Activated B cell treated with CpG ODN at 0.5 μM for 24 hours (primary cell): Measurements from ENCODE around the gene SF3B6. TPM values are rescaled to one million over a fixed set of nuclear protein-coding genes. Genes with fewer than 3 reads are reported as not detected.

Experiments used
- ATAC-seq: fragments of 200-7000 bp; cut with Tn5 transposase; one replicate; pipeline ENCODE4 v1.10.0; 2021; ENCODE audit warnings: low read depth, mild to moderate bottlenecking, moderate library complexity
- CTCF ChIA-PET: fragments of 350-600 bp; sonication (Branson Sonifier 250); formaldehyde crosslinking; loops from one replicate; lab custom pipeline; 2021; ENCODE audit warnings: antibody characterized with exemption; lab: Charles Lee
- POLR2A ChIA-PET: fragments of 350-600 bp; sonication (Branson Sonifier 250); formaldehyde crosslinking; loops from one replicate; lab custom pipeline; 2021; ENCODE audit warnings: antibody characterized with exemption; lab: Charles Lee
- DNase-seq: peaks from one replicate; pipeline ENCODE4 v3.0.0; 2022
- H3K27ac Mint-ChIP-seq: one replicate; pipeline ENCODE4 v1.8.0; 2020; ENCODE audit warnings: mixed read lengths
- H3K27me3 Mint-ChIP-seq: one replicate; pipeline ENCODE4 v1.8.0; 2021; ENCODE audit warnings: mixed read lengths
- H3K36me3 Mint-ChIP-seq: one replicate; pipeline ENCODE4 v1.8.0; 2021; ENCODE audit warnings: low read depth, mixed read lengths
- H3K4me1 Mint-ChIP-seq: one replicate; pipeline ENCODE4 v1.8.0; 2021; ENCODE audit warnings: mixed read lengths
- H3K4me3 Mint-ChIP-seq: one replicate; pipeline ENCODE4 v1.8.0; 2020; ENCODE audit warnings: mild to moderate bottlenecking, mixed read lengths
- H3K9me3 Mint-ChIP-seq: one replicate; pipeline ENCODE4 v1.8.0; 2020; ENCODE audit warnings: mixed read lengths
- intact Hi-C: fragments of 100-400 bp; cut with micrococcal nuclease; formaldehyde crosslinking; loops from one replicate; pipeline ENCODE4 v1.15.1; 2024
- total RNA-seq: library from RNA; stranded (reverse); gene quantifications from 2 replicates; pipeline ENCODE4 v1.2.3, GENCODE V29; 2022
- TF ChIP-seq, protein P1 (sequence below): fragments of 200-600 bp; IDR thresholded peaks from one replicate; pipeline ENCODE4 v1.8.0; 2022; ENCODE audit warnings: antibody characterized with exemption, mild to moderate bottlenecking

Gene SF3B6
- total RNA-seq, 1 donor from 2014 or later: 70.4 TPM

DNA sequence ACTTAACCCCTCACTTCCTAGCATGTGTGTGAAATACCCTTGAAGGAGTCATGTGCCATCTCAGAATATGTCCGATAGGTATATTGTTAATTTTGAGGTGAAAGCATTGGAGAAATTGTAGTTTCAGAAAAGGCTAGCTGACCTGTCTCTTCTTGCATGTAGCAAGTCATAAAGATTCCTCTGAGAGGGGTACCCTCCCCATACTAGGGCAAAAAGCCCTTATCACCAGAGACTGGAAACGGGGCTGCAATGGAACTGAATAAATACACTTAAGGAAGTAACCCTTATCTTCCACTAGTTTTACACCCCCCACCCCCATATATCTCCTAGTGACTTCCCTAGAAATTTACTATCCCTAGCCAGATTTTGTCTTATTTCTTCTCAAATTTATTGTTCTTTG lies 1.8 kb upstream of the SF3B6 start:
- no peaks in the 10 kb centered on the region for H3K27me3 Mint-ChIP-seq
- H3K9me3 Mint-ChIP-seq: no peaks in the 10 kb centered on the region
- CTCF ChIA-PET: interaction anchor here (2.1 kb wide), 1 partner anchor 151 kb away, joined by 15 read pairs; the partner anchor contains the start of gene ATAD2B
- POLR2A ChIA-PET: interaction anchor here (0.6 to 3.1 kb wide), 2 partner anchors 150 to 220 kb away, joined by 3 to 111 read pairs; partner anchors contain the start of gene ATAD2B
- no peak for ATAC-seq
- H3K27ac Mint-ChIP-seq: peak overlapping the region; percentile 99
- TF ChIP-seq, protein P1, sequence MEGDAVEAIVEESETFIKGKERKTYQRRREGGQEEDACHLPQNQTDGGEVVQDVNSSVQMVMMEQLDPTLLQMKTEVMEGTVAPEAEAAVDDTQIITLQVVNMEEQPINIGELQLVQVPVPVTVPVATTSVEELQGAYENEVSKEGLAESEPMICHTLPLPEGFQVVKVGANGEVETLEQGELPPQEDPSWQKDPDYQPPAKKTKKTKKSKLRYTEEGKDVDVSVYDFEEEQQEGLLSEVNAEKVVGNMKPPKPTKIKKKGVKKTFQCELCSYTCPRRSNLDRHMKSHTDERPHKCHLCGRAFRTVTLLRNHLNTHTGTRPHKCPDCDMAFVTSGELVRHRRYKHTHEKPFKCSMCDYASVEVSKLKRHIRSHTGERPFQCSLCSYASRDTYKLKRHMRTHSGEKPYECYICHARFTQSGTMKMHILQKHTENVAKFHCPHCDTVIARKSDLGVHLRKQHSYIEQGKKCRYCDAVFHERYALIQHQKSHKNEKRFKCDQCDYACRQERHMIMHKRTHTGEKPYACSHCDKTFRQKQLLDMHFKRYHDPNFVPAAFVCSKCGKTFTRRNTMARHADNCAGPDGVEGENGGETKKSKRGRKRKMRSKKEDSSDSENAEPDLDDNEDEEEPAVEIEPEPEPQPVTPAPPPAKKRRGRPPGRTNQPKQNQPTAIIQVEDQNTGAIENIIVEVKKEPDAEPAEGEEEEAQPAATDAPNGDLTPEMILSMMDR: no peak
- intact Hi-C loops: loop anchor here (5.0 kb wide), 2 partner anchors 714 to 1954 kb away; partner anchors contain the start of genes CENPO, PTRHD1 and RAB10
- DNase-seq: no peak
- peak overlapping the region; percentile 100 for H3K4me3 Mint-ChIP-seq
- peaks cover 35% of the 10 kb centered on the region for H3K36me3 Mint-ChIP-seq
- H3K4me1 Mint-ChIP-seq: peaks cover 25% of the 10 kb centered on the region

GRCh38 chr2:24077535-24077877 lies 1.4 kb upstream of the SF3B6 start:
- ChIA-PET CTCF (interaction anchor here (2.1 kb wide), 1 partner anchor 150 kb away, joined by 15 read pairs; the partner anchor contains the start of gene ATAD2B), POLR2A (interaction anchor here (0.6 to 3.1 kb wide), 4 partner anchors 27 to 291 kb away, joined by 3 to 111 read pairs (median 16); partner anchors contain the start of genes ATAD2B and FKBP1B)

GRCh38 chr2:24076849-24077534 lies 866 bp upstream of the SF3B6 start:
- ATAC-seq (peak; percentile 13), DNase-seq (no peak)
- CTCF ChIA-PET: interaction anchor here (1.0 to 2.1 kb wide), 3 partner anchors 7 to 150 kb away, joined by 5 to 15 read pairs (median 8); partner anchors contain the start of genes ATAD2B, TP53I3 and WDCP

More at GRCh38 chr2:24077535-24077877, 1.4 kb upstream of the SF3B6 start:
- TF ChIP-seq, protein P1: no peak
- Mint-ChIP-seq H3K27ac (peak overlapping the region; percentile 99), H3K4me1 (peaks cover 27% of the 10 kb centered on the region), H3K4me3 (peak overlapping the region; percentile 100), H3K27me3 (no peaks in the 10 kb centered on the region), H3K36me3 (peaks cover 38% of the 10 kb centered on the region), H3K9me3 (no peaks in the 10 kb centered on the region)
- DNase-seq (no peak), ATAC-seq (no peak)
- intact Hi-C loops: loop anchor here (5.0 kb wide), 2 partner anchors 715 to 1955 kb away; partner anchors contain the start of genes CENPO, PTRHD1 and RAB10

GRCh38 chr2:24075259-24075658 lies 867 bp downstream of the SF3B6 start:
- DNase-seq (no peak), ATAC-seq (no peak)
- peak overlapping the region; percentile 100 for H3K4me3 Mint-ChIP-seq
- H3K9me3 Mint-ChIP-seq: no peaks in the 10 kb centered on the region
- peaks cover 40% of the 10 kb centered on the region for H3K36me3 Mint-ChIP-seq
- H3K27me3 Mint-ChIP-seq: no peaks in the 10 kb centered on the region
- CTCF ChIA-PET: interaction anchor here (2.1 kb wide), 1 partner anchor 9 kb away, joined by 8 read pairs; the partner anchor contains the start of gene TP53I3
- peaks cover 28% of the 10 kb centered on the region for H3K4me1 Mint-ChIP-seq
- intact Hi-C loops: loop anchor here (5.0 kb wide), 2 partner anchors 717 to 1957 kb away; partner anchors contain the start of genes CENPO, PTRHD1 and RAB10
- POLR2A ChIA-PET: interaction anchor here (1.6 to 3.1 kb wide), 4 partner anchors 9 to 148 kb away, joined by 10 to 111 read pairs (median 21); partner anchors contain the start of genes ATAD2B, FKBP1B, PFN4 and TP53I3
- H3K27ac Mint-ChIP-seq: peak overlapping the region; percentile 99
- TF ChIP-seq, protein P1: no peak

More at GRCh38 chr2:24076849-24077534, 866 bp upstream of the SF3B6 start:
- Mint-ChIP-seq H3K27me3 (no peaks in the 10 kb centered on the region), H3K27ac (peak overlapping the region; percentile 99), H3K4me1 (peaks cover 28% of the 10 kb centered on the region), H3K9me3 (no peaks in the 10 kb centered on the region), H3K4me3 (peak overlapping the region; percentile 100), H3K36me3 (peaks cover 39% of the 10 kb centered on the region)
- POLR2A ChIA-PET: interaction anchor here (0.6 to 3.1 kb wide), 16 partner anchors 8 to 1802 kb away, joined by 3 to 111 read pairs (median 6); partner anchors contain the start of genes ASXL2, ATAD2B, FAM228B and FKBP1B
- intact Hi-C loops: loop anchor here (1.0 to 5.0 kb wide), 9 partner anchors 7 to 1955 kb away; partner anchors contain the start of genes ATAD2B, CENPO, FAM228B and ITSN2
- TF ChIP-seq, protein P1: no peak
